ENCODE data around the gene LINS1.

Gene LINS1

GRCh38 chr15:100560323-100560722, 41.7 kb downstream of the LINS1 start:
- in situ Hi-C loops (cut with MboI; ENCODE audit: low sequenced_read_pairs): no loop called here

GRCh38 chr15:100559330-100559729, 42.7 kb downstream of the LINS1 start:
- in situ Hi-C loops (cut with MboI; ENCODE audit: low sequenced_read_pairs): no loop called here

- in situ Hi-C loops (cut with MboI; ENCODE audit: low sequenced_read_pairs): no loop called here
These were observed 43.2 kb downstream of the LINS1 start for GRCh38 chr15:100558771-100559254.

GRCh38 chr15:100553468-100553867, 48.5 kb downstream of the LINS1 start:
- in situ Hi-C loops (cut with MboI; ENCODE audit: low sequenced_read_pairs): no loop called here

GRCh38 chr15:100547961-100548360, 54.0 kb downstream of the LINS1 start:
- in situ Hi-C loops (cut with MboI; ENCODE audit: low sequenced_read_pairs): no loop called here

GRCh38 chr15:100544946-100545345, 57.0 kb downstream of the LINS1 start:
- in situ Hi-C loops (cut with MboI; ENCODE audit: low sequenced_read_pairs): no loop called here

GRCh38 chr15:100544338-100544841, 57.6 kb downstream of the LINS1 start:
- in situ Hi-C loops (cut with MboI; ENCODE audit: low sequenced_read_pairs): no loop called here

- in situ Hi-C loops (cut with MboI; ENCODE audit: low sequenced_read_pairs): no loop called here
These were observed 59.7 kb downstream of the LINS1 start for GRCh38 chr15:100542290-100542689.

GRCh38 chr15:100537331-100537730, 64.7 kb downstream of the LINS1 start:
- in situ Hi-C loops (cut with MboI; ENCODE audit: low sequenced_read_pairs): no loop called here

- in situ Hi-C loops (cut with MboI; ENCODE audit: low sequenced_read_pairs): no loop called here
These were observed 65.3 kb downstream of the LINS1 start for GRCh38 chr15:100536733-100537132.

- in situ Hi-C loops (cut with MboI; ENCODE audit: low sequenced_read_pairs): no loop called here
These were observed 68.1 kb downstream of the LINS1 start for GRCh38 chr15:100533886-100534285.

GRCh38 chr15:100531823-100532327, 70.1 kb downstream of the LINS1 start:
- in situ Hi-C loops (cut with MboI; ENCODE audit: low sequenced_read_pairs): no loop called here

GRCh38 chr15:100531204-100531603, 70.8 kb downstream of the LINS1 start:
- in situ Hi-C loops (cut with MboI; ENCODE audit: low sequenced_read_pairs): no loop called here

- in situ Hi-C loops (cut with MboI; ENCODE audit: low sequenced_read_pairs): no loop called here
These were observed 72.4 kb downstream of the LINS1 start for GRCh38 chr15:100529556-100529955.

- in situ Hi-C loops (cut with MboI; ENCODE audit: low sequenced_read_pairs): no loop called here
These were observed 73.1 kb downstream of the LINS1 start, which contains the start of gene CERS3 for GRCh38 chr15:100528833-100529428. CERS3 (minus strand) TSS chr15:100528950; CDS start chr15:100501849, 27,101 bp downstream.

- in situ Hi-C loops (cut with MboI; ENCODE audit: low sequenced_read_pairs): no loop called here
These were observed 75.9 kb downstream of the LINS1 start for GRCh38 chr15:100526027-100526481.

- in situ Hi-C loops (cut with MboI; ENCODE audit: low sequenced_read_pairs): no loop called here
These were observed 76.5 kb downstream of the LINS1 start for GRCh38 chr15:100525436-100525835.

- in situ Hi-C loops (cut with MboI; ENCODE audit: low sequenced_read_pairs): no loop called here
These were observed 77.7 kb downstream of the LINS1 start for GRCh38 chr15:100524326-100524725.

GRCh38 chr15:100521907-100522306, 80.1 kb downstream of the LINS1 start:
- in situ Hi-C loops (cut with MboI; ENCODE audit: low sequenced_read_pairs): no loop called here

- in situ Hi-C loops (cut with MboI; ENCODE audit: low sequenced_read_pairs): no loop called here
These were observed 81.7 kb downstream of the LINS1 start for GRCh38 chr15:100520132-100520921.

GRCh38 chr15:100517846-100518245, 84.1 kb downstream of the LINS1 start:
- in situ Hi-C loops (cut with MboI; ENCODE audit: low sequenced_read_pairs): no loop called here
